HEK293 (cell line): Measurements from ENCODE around the gene ANKRD6.

Experiments
- CTCF ChIA-PET: fragments of 350-600 bp; formaldehyde crosslinking; extraction: SDS; loops from one replicate; lab custom pipeline; 2021; ENCODE audit warnings: antibody characterized with exemption; lab: Yijun Ruan, JAX
- POLR2A ChIA-PET: fragments of 300-600 bp; formaldehyde crosslinking; extraction: SDS; loops from one replicate; lab custom pipeline; 2020; ENCODE audit warnings: antibody characterized with exemption, inconsistent platforms; lab: Yijun Ruan, JAX
- H3K27ac ChIP-seq: fragments of 200-500 bp; sonication (Bioruptor generic); 2 replicates; pipeline ENCODE4 v1.5.1; 2014; ENCODE audit warnings: low read depth, low read length, control low read depth, inconsistent platforms; ENCODE audit errors: extremely low read depth
- H3K36me3 ChIP-seq, 2 experiments: fragments of 200-500 bp in 1 of 2; sonication (Bioruptor generic) in 1 of 2; 1 replicate in 1 of 2; 2 replicates in 1 of 2; pipeline ENCODE4 v1.5.1; 2014 to 2017; ENCODE audit warnings: inconsistent platforms in 2 of 2, low read length in 2 of 2; ENCODE audit not compliant: control insufficient read depth in 2 of 2, insufficient read depth in 1 of 2
- H3K4me1 ChIP-seq: fragments of 200-500 bp; sonication (Bioruptor generic); 2 replicates; pipeline ENCODE4 v1.5.1; 2014; ENCODE audit warnings: mild to moderate bottlenecking, low read length, inconsistent platforms; ENCODE audit not compliant: control insufficient read depth, insufficient read depth
- H3K4me3 ChIP-seq: 2 replicates; pipeline ENCODE4 v1.5.1; 2011; ENCODE audit warnings: low read depth, mild to moderate bottlenecking, control low read depth, low read length, moderate library complexity
- H3K9me3 ChIP-seq: fragments of 200-500 bp; sonication (Bioruptor generic); 2 replicates; pipeline ENCODE4 v1.5.1; 2014; ENCODE audit warnings: low read depth, low read length, inconsistent platforms; ENCODE audit not compliant: control insufficient read depth, insufficient read depth
- FEZF1 ChIP-seq: fragments of 450-650 bp; formaldehyde crosslinking; IDR thresholded peaks from 2 replicates; pipeline ENCODE4 v1.5.1; 2016; ENCODE audit warnings: missing biosample characterization, missing genetic modification characterization
- GFI1B ChIP-seq: fragments of 450-650 bp; formaldehyde crosslinking; IDR thresholded peaks from 2 replicates; pipeline ENCODE4 v1.5.1; 2016; ENCODE audit warnings: missing biosample characterization, missing genetic modification characterization
- OSR2 ChIP-seq: fragments of 450-650 bp; formaldehyde crosslinking; IDR thresholded peaks from 2 replicates; pipeline ENCODE4 v1.5.1; 2016; ENCODE audit warnings: missing biosample characterization, missing genetic modification characterization
- PBX3 ChIP-seq: sonication (generic); formaldehyde crosslinking; IDR thresholded peaks from 2 replicates; pipeline ENCODE4 v1.8.1; 2022; ENCODE audit warnings: mild to moderate bottlenecking, moderate library complexity, missing genetic modification reagents
- PRDM1 ChIP-seq: fragments of 450-650 bp; formaldehyde crosslinking; IDR thresholded peaks from 2 replicates; pipeline ENCODE4; 2016; ENCODE audit warnings: missing biosample characterization, missing genetic modification characterization
- PRDM2 ChIP-seq: fragments of 450-650 bp; formaldehyde crosslinking; IDR thresholded peaks from 2 replicates; pipeline ENCODE4 v1.5.1; 2016; ENCODE audit warnings: missing biosample characterization, missing genetic modification characterization, borderline replicate concordance
- SP3 ChIP-seq: fragments of 450-650 bp; formaldehyde crosslinking; IDR thresholded peaks from 2 replicates; pipeline ENCODE4 v1.5.1; 2016; ENCODE audit warnings: missing biosample characterization, missing genetic modification characterization
- ZBTB44 ChIP-seq: fragments of 450-650 bp; IDR thresholded peaks from 2 replicates; pipeline ENCODE4 v1.5.1; 2018; ENCODE audit warnings: missing biosample characterization, mild to moderate bottlenecking, missing genetic modification characterization
- ZFHX2 ChIP-seq: fragments of 450-650 bp; formaldehyde crosslinking; conservative IDR thresholded peaks from 2 replicates; pipeline ENCODE4 v1.5.1; 2016; ENCODE audit warnings: missing biosample characterization, missing genetic modification characterization
- ZFP69B ChIP-seq: fragments of 450-650 bp; formaldehyde crosslinking; IDR thresholded peaks from 2 replicates; pipeline ENCODE4 v1.5.1; 2016; ENCODE audit warnings: missing biosample characterization, missing genetic modification characterization
- ZNF112 ChIP-seq: fragments of 450-650 bp; formaldehyde crosslinking; IDR thresholded peaks from 2 replicates; pipeline ENCODE4 v1.5.0; 2017; ENCODE audit warnings: missing biosample characterization, missing genetic modification characterization
- ZNF121 ChIP-seq: fragments of 450-650 bp; formaldehyde crosslinking; IDR thresholded peaks from 2 replicates; pipeline ENCODE4 v1.5.1; 2016; ENCODE audit warnings: missing biosample characterization, missing genetic modification characterization
- ZNF138 ChIP-seq: fragments of 450-650 bp; formaldehyde crosslinking; IDR thresholded peaks from 2 replicates; pipeline ENCODE4 v1.5.1; 2016; ENCODE audit warnings: missing biosample characterization, missing genetic modification characterization, borderline replicate concordance
- ZNF175 ChIP-seq: fragments of 450-650 bp; formaldehyde crosslinking; IDR thresholded peaks from 2 replicates; pipeline ENCODE4 v1.5.1; 2016; ENCODE audit warnings: missing biosample characterization, missing genetic modification characterization
- ZNF24 ChIP-seq: fragments of 450-650 bp; formaldehyde crosslinking; IDR thresholded peaks from 2 replicates; pipeline ENCODE4 v1.5.1; 2016; ENCODE audit warnings: missing biosample characterization, missing genetic modification characterization
- ZNF280C ChIP-seq: fragments of 450-650 bp; formaldehyde crosslinking; IDR thresholded peaks from 2 replicates; pipeline ENCODE4 v1.5.1; 2016; ENCODE audit warnings: missing biosample characterization, missing genetic modification characterization
- ZNF311 ChIP-seq: fragments of 450-650 bp; formaldehyde crosslinking; IDR thresholded peaks from 2 replicates; pipeline ENCODE4 v1.5.1; 2017; ENCODE audit warnings: missing biosample characterization, missing genetic modification characterization, borderline replicate concordance
- ZNF350 ChIP-seq: fragments of 450-650 bp; formaldehyde crosslinking; IDR thresholded peaks from 2 replicates; pipeline ENCODE4 v1.5.0; 2017; ENCODE audit warnings: missing biosample characterization, mild to moderate bottlenecking, missing genetic modification characterization
- ZNF529 ChIP-seq: fragments of 450-650 bp; formaldehyde crosslinking; IDR thresholded peaks from 2 replicates; pipeline ENCODE4 v1.5.1; 2017; ENCODE audit warnings: missing genetic modification characterization, missing biosample characterization; ENCODE audit not compliant: insufficient replicate concordance
- ZNF610 ChIP-seq: fragments of 450-650 bp; formaldehyde crosslinking; IDR thresholded peaks from 2 replicates; pipeline ENCODE4 v1.5.1; 2016; ENCODE audit warnings: missing biosample characterization, missing genetic modification characterization, borderline replicate concordance
- ZNF624 ChIP-seq: fragments of 450-650 bp; formaldehyde crosslinking; IDR thresholded peaks from 2 replicates; pipeline ENCODE4 v1.5.1; 2017; ENCODE audit warnings: missing biosample characterization, missing genetic modification characterization
- ZNF664 ChIP-seq: fragments of 450-650 bp; formaldehyde crosslinking; IDR thresholded peaks from 2 replicates; pipeline ENCODE4 v1.5.1; 2016; ENCODE audit warnings: missing biosample characterization, missing genetic modification characterization
- ZNF776 ChIP-seq: fragments of 450-650 bp; formaldehyde crosslinking; IDR thresholded peaks from 2 replicates; pipeline ENCODE4 v1.5.0; 2017; ENCODE audit warnings: missing biosample characterization, missing genetic modification characterization, borderline replicate concordance
- ZSCAN16 ChIP-seq: fragments of 450-650 bp; formaldehyde crosslinking; IDR thresholded peaks from 2 replicates; pipeline ENCODE4 v1.5.1; 2016; ENCODE audit warnings: missing biosample characterization, missing genetic modification characterization
- ZSCAN23 ChIP-seq: fragments of 450-650 bp; formaldehyde crosslinking; IDR thresholded peaks from 2 replicates; pipeline ENCODE4 v1.5.1; 2016; ENCODE audit warnings: missing biosample characterization, missing genetic modification characterization

ANKRD6 gene

GRCh38 chr6:89468998-89469397 is 36.0 kb downstream of the ANKRD6 start:
- TF ChIP-seq PBX3 (CRISPR knock-in tag) (no peak), FEZF1 (peak; percentile 31; the same call in 1 of the 2 replicates), PRDM1 (tag by site-specific recombination) (peak; percentile 54; the same call in 1 of the 2 replicates)
- no peaks in the 10 kb centered on the region for H3K36me3 ChIP-seq
- CTCF ChIA-PET = interaction anchor here (0.5 to 1.4 kb wide), 9 partner anchors 10 to 141 kb away, joined by 3 to 5 read pairs (median 4); no protein-coding TSS in a partner anchor
- H3K9me3 ChIP-seq = no peaks in the 10 kb centered on the region
- POLR2A ChIA-PET = no interaction called here
- H3K4me1 ChIP-seq = peaks cover 17% of the 10 kb centered on the region
- H3K4me3 ChIP-seq = no peak overlapping the region
- no peak overlapping the region for H3K27ac ChIP-seq

GRCh38 chr6:89471287-89471867 is 38.4 kb downstream of the ANKRD6 start:
- H3K36me3 ChIP-seq = no peaks in the 10 kb centered on the region
- H3K4me1 ChIP-seq = peaks cover 17% of the 10 kb centered on the region
- no peak overlapping the region for H3K27ac ChIP-seq
- ChIA-PET CTCF (interaction anchor here (0.8 to 1.3 kb wide), 2 partner anchors 99 to 321 kb away, joined by 3 to 4 read pairs; no protein-coding TSS in a partner anchor), POLR2A (no interaction called here)
- no peak overlapping the region for H3K4me3 ChIP-seq
- H3K9me3 ChIP-seq = no peaks in the 10 kb centered on the region
- TF ChIP-seq ZNF112 (no peak), ZNF121 (tag by site-specific recombination) (no peak), ZNF138 (tag by site-specific recombination) (no peak), ZNF610 (tag by site-specific recombination) (no peak), ZNF24 (no peak), ZNF624 (tag by site-specific recombination) (no peak), ZNF776 (tag by site-specific recombination) (no peak), ZSCAN16 (tag by site-specific recombination) (no peak), ZNF664 (no peak), ZFHX2 (tag by site-specific recombination) (peak; percentile 91), ZNF311 (tag by site-specific recombination) (no peak), ZNF350 (tag by site-specific recombination) (no peak), ZFP69B (tag by site-specific recombination) (no peak), ZNF175 (no peak), GFI1B (tag by site-specific recombination) (no peak), ZSCAN23 (tag by site-specific recombination) (no peak), SP3 (tag by site-specific recombination) (no peak), ZNF529 (tag by site-specific recombination) (no peak), ZBTB44 (no peak), PRDM2 (tag by site-specific recombination) (no peak), OSR2 (tag by site-specific recombination) (no peak), ZNF280C (tag by site-specific recombination) (no peak)
